Central memory CD4-positive, alpha-beta T cell (primary cell): ENCODE data around the gene FLVCR1.

Experiments used
- DNase-seq: peaks from one replicate; pipeline ENCODE4 v3.0.0; 2022

The FLVCR1 gene

GRCh38 chr1:212916481-212917133 lies 58.5 kb downstream of the FLVCR1 start:
- no peak for DNase-seq

GRCh38 chr1:212917134-212917485 lies 59.0 kb downstream of the FLVCR1 start:
- DNase-seq, result no peak

- no peak for DNase-seq
Measured at GRCh38 chr1:212917858-212918257, 59.8 kb downstream of the FLVCR1 start.

- no peak for DNase-seq
Measured at GRCh38 chr1:212918824-212919223, 60.7 kb downstream of the FLVCR1 start.

- DNase-seq, result no peak
Measured at GRCh38 chr1:212920246-212920645, 62.2 kb downstream of the FLVCR1 start.

GRCh38 chr1:212920896-212921295 lies 62.8 kb downstream of the FLVCR1 start:
- DNase-seq, result no peak

GRCh38 chr1:212922016-212922415 lies 63.9 kb downstream of the FLVCR1 start:
- no peak for DNase-seq

- no peak for DNase-seq
Measured at GRCh38 chr1:212926372-212926771, 68.3 kb downstream of the FLVCR1 start.

- DNase-seq, result no peak
Measured at GRCh38 chr1:212928323-212929291, 70.5 kb downstream of the FLVCR1 start.

- DNase-seq, result no peak
Measured at GRCh38 chr1:212930986-212931678, 73.1 kb downstream of the FLVCR1 start.

GRCh38 chr1:212933815-212934471 lies 75.9 kb downstream of the FLVCR1 start:
- no peak for DNase-seq

GRCh38 chr1:212935387-212935981 lies 77.4 kb downstream of the FLVCR1 start:
- no peak for DNase-seq

- no peak for DNase-seq
Measured at GRCh38 chr1:212937034-212937433, 79.0 kb downstream of the FLVCR1 start.

GRCh38 chr1:212938846-212939245 lies 80.8 kb downstream of the FLVCR1 start:
- DNase-seq, result no peak

GRCh38 chr1:212941452-212941851 lies 83.4 kb downstream of the FLVCR1 start:
- DNase-seq, result no peak

GRCh38 chr1:212942679-212943392 lies 84.8 kb downstream of the FLVCR1 start:
- no peak for DNase-seq

- no peak for DNase-seq
Measured at GRCh38 chr1:212943393-212943710, 85.3 kb downstream of the FLVCR1 start.

- DNase-seq, result no peak
Measured at GRCh38 chr1:212944229-212944901, 86.3 kb downstream of the FLVCR1 start.

GRCh38 chr1:212945056-212945455 lies 87.0 kb downstream of the FLVCR1 start:
- DNase-seq, result no peak

GRCh38 chr1:212945463-212946160 lies 87.5 kb downstream of the FLVCR1 start:
- DNase-seq, result no peak

GRCh38 chr1:212946872-212947271 lies 88.8 kb downstream of the FLVCR1 start:
- DNase-seq, result no peak
